ENCODE measurements around the gene PTPRD. TPM values are rescaled to one million over a fixed set of nuclear protein-coding genes. Genes with fewer than 3 reads are reported as not detected.

Gene PTPRD
- total RNA-seq, 3 donors from 2014 or later: 2.9 to 5.4 (median 3.6) TPM

DNA sequence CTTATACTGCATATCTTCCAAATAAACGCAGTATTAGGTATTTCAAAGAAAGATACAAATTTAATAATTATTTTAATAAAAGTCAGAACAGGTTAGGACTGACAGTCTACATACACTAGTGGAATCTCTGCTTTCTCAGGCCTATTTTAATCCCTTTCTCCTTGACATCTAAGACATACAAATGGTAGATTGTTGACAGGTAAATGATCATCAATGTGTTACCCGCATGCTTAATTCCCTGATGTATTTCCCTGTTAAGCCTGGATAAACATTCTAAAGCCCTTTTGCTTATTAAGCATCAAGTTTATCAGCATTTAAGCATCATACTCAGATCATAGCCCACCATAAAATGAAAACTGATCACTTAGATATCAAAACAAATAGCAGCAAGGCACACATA is 576.7 kb downstream of the PTPRD start:
- Histone ChIP-seq H3K36me3 (no peaks in the 10 kb centered on the region), H3K4me1 (no peaks in the 10 kb centered on the region), H3K27me3 (no peaks in the 10 kb centered on the region), H3K27ac (no peak overlapping the region), H3K4me3 (no peak overlapping the region), H3K9me3 (no peaks in the 10 kb centered on the region)
- intact Hi-C loops (cut with DNase I; ENCODE audit: low total_unique reads): no loop called here
- TF ChIP-seq POLR2AphosphoS5 (IDR thresholded peaks at IDR 0.05): no peak
- TF ChIP-seq, protein P1, sequence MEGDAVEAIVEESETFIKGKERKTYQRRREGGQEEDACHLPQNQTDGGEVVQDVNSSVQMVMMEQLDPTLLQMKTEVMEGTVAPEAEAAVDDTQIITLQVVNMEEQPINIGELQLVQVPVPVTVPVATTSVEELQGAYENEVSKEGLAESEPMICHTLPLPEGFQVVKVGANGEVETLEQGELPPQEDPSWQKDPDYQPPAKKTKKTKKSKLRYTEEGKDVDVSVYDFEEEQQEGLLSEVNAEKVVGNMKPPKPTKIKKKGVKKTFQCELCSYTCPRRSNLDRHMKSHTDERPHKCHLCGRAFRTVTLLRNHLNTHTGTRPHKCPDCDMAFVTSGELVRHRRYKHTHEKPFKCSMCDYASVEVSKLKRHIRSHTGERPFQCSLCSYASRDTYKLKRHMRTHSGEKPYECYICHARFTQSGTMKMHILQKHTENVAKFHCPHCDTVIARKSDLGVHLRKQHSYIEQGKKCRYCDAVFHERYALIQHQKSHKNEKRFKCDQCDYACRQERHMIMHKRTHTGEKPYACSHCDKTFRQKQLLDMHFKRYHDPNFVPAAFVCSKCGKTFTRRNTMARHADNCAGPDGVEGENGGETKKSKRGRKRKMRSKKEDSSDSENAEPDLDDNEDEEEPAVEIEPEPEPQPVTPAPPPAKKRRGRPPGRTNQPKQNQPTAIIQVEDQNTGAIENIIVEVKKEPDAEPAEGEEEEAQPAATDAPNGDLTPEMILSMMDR (IDR thresholded peaks at IDR 0.05): no peak
- no peak for TF ChIP-seq POLR2A (IDR thresholded peaks at IDR 0.05)
- DNase-seq (ENCODE audit: low spot score in 2 of 2): no peak

DNA sequence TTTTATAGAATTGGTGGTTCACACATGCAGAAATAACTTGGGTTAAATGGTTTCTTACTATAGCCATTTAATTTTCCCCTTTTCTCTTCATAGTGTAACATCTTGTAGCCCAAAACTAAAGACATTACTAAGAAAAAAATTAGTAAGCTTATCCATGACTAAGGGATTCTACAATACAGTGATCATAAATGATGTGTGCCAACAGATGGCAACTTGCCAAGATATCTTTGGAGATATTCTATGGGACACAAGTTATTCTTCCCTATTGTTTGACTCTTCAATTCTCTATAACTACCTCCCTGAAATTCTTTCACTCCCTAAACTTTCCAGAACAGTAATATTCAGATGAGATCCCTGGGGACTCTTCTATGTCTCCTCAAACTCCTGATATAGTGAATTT is 580.6 kb downstream of the PTPRD start:
- H3K27ac ChIP-seq: no peak overlapping the region
- no peaks in the 10 kb centered on the region for H3K27me3 ChIP-seq
- no peak for DNase-seq (ENCODE audit: low spot score in 2 of 2)
- intact Hi-C loops (cut with DNase I; ENCODE audit: low total_unique reads): no loop called here
- H3K4me1 ChIP-seq: no peaks in the 10 kb centered on the region
- H3K9me3 ChIP-seq: peaks cover 0 to 4% of the 10 kb centered on the region in 2 donors
- TF ChIP-seq POLR2A (IDR thresholded peaks at IDR 0.05): no peak
- TF ChIP-seq, protein P1 (IDR thresholded peaks at IDR 0.05): no peak
- TF ChIP-seq POLR2AphosphoS5 (IDR thresholded peaks at IDR 0.05): no peak
- H3K36me3 ChIP-seq: no peaks in the 10 kb centered on the region
- no peak overlapping the region for H3K4me3 ChIP-seq

DNA sequence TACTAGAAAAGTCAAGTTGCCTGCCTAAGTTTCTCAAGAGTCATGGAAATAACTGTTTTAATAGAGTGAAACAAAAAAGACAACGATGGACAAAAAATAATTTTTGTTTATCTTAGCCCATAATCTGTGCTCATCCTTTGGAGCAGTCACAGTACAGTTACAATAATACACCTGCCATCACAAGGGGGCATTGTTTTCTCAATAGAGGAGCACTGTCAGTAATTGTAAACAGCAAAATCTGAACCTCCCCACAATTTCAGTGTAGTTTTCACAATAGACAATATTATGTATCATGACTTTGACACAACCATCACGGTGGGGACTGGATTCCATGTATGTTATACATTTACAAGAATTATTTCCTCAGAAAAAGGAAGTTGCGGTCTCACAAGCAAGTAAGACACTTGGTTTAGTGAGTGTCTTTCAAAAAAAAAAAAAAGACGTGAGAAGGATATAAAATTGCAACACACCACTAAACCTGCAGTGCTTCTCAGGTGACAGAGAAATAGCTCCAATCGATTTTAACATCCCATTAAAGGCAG is 586.3 kb downstream of the PTPRD start:
- TF ChIP-seq, protein P1 (IDR thresholded peaks at IDR 0.05): no peak
- no peak for TF ChIP-seq POLR2AphosphoS5 (IDR thresholded peaks at IDR 0.05)
- no peak for TF ChIP-seq POLR2A (IDR thresholded peaks at IDR 0.05)
- H3K9me3 ChIP-seq: peaks cover 0 to 4% of the 10 kb centered on the region in 2 donors
- H3K4me3 ChIP-seq: no peak overlapping the region
- H3K27me3 ChIP-seq: no peaks in the 10 kb centered on the region
- no peak for DNase-seq (ENCODE audit: low spot score in 2 of 2)
- no peaks in the 10 kb centered on the region for H3K36me3 ChIP-seq
- no peaks in the 10 kb centered on the region for H3K4me1 ChIP-seq
- H3K27ac ChIP-seq: no peak overlapping the region
- intact Hi-C loops (cut with DNase I; ENCODE audit: low total_unique reads): loop anchor here (10.0 kb wide), 1 partner anchor 248 kb away; no protein-coding TSS in a partner anchor

DNA sequence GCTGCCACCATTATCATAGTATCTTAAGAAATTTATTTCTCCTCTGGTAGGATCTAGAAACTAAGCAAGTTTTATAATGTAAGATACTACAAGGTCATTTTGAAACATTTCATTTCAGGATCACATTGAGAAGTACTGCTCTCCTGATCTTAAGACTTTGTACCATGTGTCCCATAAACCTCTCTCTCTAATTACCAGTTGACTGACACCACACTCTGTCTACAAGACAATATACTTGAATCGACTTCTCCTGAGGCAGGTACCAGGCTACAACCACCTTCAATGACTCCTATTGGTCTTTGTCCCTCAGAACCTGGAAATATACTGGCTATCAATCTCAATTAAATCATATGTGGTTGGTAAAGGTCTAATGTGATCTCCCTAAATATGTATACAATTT is 597.0 kb downstream of the PTPRD start:
- H3K4me1 ChIP-seq: no peaks in the 10 kb centered on the region
- no peak for DNase-seq (ENCODE audit: low spot score in 2 of 2)
- no peak overlapping the region for H3K27ac ChIP-seq
- no peaks in the 10 kb centered on the region for H3K36me3 ChIP-seq
- intact Hi-C loops (cut with DNase I; ENCODE audit: low total_unique reads): no loop called here
- no peaks in the 10 kb centered on the region for H3K9me3 ChIP-seq
- TF ChIP-seq POLR2A (IDR thresholded peaks at IDR 0.05) (no peak), POLR2AphosphoS5 (IDR thresholded peaks at IDR 0.05) (no peak)
- TF ChIP-seq, protein P1 (IDR thresholded peaks at IDR 0.05): no peak
- H3K4me3 ChIP-seq: no peak overlapping the region
- H3K27me3 ChIP-seq: no peaks in the 10 kb centered on the region

DNA sequence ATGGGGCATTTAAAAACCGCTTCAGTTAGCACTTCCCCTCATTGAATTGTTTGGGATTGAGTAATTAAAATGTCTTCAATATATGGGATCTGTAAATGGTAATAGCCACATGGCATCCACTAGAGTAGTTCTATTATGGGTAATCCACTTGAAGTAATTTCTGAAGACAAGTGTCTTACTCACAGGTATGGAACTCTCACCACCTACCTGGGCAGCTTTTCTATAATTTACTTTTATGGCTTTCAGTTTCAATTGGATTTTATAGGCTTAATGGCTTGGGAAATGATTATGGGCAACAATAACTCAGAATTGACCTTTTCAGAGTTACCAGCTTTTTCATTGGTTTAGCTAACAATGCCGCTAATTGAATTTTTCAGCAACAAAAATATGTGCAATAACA is 597.9 kb downstream of the PTPRD start:
- no peaks in the 10 kb centered on the region for H3K27me3 ChIP-seq
- no peak for DNase-seq (ENCODE audit: low spot score in 2 of 2)
- no peaks in the 10 kb centered on the region for H3K4me1 ChIP-seq
- no peaks in the 10 kb centered on the region for H3K36me3 ChIP-seq
- no peaks in the 10 kb centered on the region for H3K9me3 ChIP-seq
- H3K27ac ChIP-seq: no peak overlapping the region
- TF ChIP-seq, protein P1 (IDR thresholded peaks at IDR 0.05): no peak
- TF ChIP-seq POLR2A (IDR thresholded peaks at IDR 0.05): no peak
- no peak for TF ChIP-seq POLR2AphosphoS5 (IDR thresholded peaks at IDR 0.05)
- no peak overlapping the region for H3K4me3 ChIP-seq
- intact Hi-C loops (cut with DNase I; ENCODE audit: low total_unique reads): no loop called here
